HG02840 (cell line): ENCODE measurements around the gene CEP131.

Experiments
- ATAC-seq: cut with Tn5 transposase; IDR thresholded peaks from one replicate; pipeline ENCODE4 v1.9.1; 2021; ENCODE audit warnings: mild to moderate bottlenecking, moderate library complexity, moderate number of reproducible peaks; ENCODE audit not compliant: unreplicated experiment, low FRiP score

Gene CEP131

DNA sequence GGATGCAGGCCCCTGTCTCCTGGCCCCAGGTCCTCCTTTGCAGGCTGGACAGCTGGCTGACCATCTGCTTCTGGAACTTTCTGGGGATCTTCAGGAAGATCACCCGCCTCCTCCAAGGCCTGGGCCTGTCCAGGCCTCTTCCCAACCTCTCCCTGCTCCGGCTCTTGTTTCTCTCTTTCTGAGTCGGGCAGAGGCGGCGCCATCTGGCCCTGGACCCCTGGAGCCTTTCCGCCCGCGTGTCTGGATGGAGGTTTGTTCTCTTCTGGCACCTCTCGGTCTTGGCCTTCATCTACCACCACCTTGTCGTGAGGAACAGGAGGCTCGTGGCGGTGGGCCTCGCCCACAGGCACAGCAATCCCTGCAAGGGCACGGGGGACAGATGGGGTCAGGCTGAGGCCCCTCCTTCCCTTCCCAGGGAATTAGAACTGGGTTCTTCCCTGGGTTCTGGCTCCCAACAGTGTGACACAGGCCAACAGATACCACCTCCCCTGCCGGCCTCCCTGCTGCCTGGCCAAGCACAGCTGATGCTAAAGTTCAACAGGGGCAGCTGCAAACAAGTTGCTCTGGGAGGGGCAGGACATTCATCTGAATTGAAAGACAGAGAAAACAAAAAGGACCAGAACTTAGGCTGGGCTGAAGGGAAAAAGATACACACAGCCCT lies 29.7 kb upstream of the CEP131 start:
- no peak for ATAC-seq

- no peak for ATAC-seq
Measured at GRCh38 chr17:81251709-81252301, 29.0 kb upstream of the CEP131 start.

DNA sequence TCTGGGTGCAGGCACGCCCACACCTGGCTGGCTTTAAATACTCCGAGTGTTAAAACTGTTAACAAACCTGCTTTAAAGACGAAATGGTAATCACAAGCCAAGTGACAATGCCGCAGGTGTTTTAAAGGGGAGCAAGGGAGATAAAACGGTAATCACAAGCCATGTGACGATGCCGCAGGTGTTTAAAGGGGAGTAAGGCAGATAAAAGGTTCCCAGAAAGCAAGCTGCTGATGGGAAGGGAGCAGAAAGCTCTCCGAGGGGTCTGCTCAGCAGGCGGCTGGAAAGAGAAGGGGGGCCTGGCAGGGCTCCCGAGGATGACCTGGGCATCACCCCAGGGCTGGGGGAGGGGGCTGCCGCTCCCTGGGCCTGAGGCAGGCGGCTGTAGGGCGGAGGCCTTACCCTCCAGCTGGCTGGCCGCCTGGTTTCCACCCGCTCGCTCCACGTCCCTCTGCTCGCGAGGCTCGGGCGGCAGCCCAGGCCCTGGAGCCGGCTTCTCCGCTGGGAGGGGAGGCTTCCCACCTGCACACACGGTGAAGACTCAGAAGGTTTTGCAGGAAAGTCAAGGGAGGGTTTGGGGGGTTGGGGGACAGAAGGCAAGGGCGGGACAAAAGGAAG lies 28.4 kb upstream of the CEP131 start:
- no peak for ATAC-seq

DNA sequence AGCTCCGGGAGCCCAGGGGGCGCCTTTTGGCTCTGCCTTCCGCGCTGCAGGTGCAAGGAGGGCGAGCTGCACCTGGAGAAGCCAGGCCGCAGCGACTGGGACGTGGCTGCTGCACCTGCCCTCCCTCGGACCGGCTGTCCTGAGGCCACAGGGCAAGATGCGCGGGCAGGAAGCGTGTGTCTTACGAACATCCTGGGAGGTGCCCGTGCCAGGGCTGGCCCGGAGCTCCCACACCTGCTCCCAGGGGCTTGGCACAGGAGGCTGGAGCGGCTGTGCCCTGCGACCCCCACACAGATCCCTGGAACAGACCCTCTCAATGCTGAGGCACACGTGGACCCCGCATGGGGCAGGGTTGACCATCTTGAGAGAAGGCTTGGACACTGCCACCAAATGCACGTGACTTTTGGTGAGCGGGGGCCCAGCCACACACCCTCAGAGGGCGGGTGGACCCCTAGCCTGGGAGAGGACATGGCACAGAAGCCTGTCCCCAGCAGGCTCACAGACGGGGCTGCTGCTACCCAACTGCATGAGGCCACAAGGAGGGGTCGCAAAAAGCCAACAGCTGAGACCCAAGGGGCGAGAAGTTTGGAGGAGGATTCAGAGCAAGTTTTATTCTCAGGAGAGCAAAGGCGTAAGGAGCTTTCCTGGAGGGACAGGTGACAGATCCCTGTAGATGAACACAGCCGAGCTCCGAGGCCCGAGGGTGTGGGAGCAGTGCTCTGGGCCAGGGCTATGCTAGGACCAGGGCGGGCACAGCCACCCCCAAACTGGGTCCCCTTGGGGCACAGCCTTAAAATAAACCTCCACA lies 27.7 kb upstream of the CEP131 start:
- ATAC-seq = no peak

DNA sequence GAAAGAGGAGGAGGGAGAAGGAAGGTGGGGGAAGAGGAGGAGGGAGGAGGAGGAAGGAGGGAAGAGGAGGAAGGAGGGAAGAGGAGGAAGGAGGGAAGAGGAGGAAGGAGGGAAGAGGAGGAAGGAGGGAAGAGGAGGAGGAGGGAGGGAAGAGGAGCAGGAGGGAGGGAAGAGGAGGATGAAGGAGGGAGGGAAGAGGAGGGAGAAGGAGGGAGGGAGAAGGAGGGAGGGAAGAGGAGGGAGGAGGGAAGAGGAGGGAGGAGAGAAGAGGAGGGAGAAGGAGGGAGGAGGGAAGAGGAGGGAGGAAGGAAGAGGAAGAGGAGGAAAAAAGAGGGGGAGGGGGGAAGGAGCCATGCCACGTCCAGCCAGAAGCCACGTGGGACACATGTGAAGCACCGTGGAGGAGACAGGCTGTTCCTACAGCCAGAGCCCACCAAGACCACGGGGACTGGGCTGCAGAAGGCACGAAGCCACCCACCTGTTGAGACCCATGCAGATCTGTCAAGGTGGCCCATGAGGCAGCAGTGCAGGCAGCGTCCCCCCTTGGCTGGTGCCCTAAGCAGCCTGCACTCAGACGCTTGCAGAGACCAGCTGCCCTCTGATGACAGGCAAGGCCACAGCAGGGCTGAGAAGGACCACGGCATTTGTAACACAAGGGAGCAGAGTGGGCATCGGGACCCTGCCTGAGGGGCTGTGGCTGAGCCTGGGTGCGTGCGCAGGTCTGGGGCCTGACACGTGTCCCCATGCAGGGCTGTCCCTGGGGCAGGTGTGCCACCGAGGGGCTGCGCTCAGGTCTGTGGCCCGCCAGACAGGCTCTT lies 26.7 kb upstream of the CEP131 start:
- no peak for ATAC-seq

GRCh38 chr17:81248649-81249048 lies 25.9 kb upstream of the CEP131 start:
- no peak for ATAC-seq

DNA sequence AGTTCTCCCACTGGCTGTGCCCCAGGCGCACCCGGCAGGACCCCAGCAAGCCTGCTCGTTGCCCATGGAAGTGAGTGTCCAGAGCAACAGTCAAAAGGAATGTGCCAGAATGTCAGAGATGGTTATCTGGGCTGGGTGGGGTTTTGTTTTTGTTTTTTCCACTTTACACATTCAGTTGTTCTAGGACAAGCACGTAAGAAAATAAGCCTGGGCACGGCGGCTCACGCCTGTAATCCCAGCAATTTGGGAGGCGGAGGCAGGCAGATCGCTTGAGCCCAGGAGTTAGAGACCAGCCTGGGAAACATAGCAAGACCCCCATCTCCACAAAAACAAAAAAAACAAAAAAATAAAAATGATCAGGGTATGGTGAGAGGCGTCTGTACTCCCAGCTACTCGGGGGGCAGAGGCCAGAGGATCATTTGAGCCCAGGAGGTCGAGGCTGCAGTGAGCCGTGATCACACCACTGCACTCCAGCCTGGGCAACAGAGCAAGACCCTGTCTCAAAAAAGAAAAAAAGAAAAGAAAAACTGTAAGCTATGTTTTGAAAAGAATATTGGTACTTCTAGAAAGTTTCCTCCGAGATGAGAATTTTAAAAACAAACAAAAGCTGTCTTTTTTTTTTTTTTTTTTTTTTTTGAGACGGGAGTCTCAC lies 24.7 kb upstream of the CEP131 start:
- ATAC-seq = no peak

DNA sequence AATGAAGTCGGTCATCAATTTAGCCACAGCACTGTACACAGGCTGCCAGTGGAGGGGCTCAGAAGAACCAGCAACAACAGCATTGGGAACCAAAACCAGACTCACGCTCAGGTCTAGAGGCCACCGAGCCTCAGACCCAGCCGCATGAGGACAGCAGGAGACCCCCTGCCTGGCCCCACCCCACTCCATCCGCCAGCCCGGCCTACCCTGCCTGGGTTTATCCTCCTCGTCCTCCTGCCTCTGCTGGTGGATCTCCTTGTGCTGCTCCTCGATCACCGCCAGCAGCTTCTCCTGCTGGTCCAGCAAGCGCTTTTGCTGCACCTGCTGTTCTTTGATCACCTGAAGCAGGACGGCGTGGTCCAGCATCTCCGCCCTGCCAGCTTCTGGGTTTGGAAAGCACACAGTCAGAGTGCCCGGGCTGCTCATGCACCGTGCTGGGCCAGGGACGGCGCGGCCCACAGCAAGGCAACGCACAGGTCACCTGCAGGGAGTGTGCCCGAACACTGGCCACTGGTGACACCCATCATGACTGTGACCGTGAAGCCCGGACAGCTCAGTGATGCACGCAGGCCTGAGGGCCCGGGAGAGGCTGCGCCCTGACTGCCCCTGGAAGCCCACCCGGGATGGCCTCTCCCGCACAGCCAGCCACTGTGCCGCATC lies 24.0 kb upstream of the CEP131 start:
- no peak for ATAC-seq

DNA sequence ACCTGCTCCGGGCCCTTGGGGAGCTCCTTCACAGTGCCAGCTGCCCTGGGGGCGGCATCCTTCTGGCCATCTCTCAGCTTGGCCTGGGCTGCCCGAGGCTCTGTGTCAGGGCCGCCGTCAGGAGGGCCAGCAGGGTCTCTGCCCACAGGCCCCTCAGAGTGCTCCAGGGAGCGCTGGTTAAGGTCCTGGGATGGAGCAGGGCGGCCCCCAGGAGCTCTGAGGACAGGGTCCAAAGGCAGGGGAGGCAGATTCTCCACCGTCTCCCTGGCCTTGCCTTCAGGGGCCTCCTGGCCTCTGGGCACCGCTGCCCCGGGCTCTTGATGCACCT lies 23.5 kb upstream of the CEP131 start:
- ATAC-seq = no peak

- ATAC-seq = no peak
Measured at GRCh38 chr17:81245665-81246342, 23.0 kb upstream of the CEP131 start.

- no peak for ATAC-seq
Measured at GRCh38 chr17:81245024-81245664, 22.4 kb upstream of the CEP131 start.

- ATAC-seq = no peak
Measured at GRCh38 chr17:81244358-81245023, 21.7 kb upstream of the CEP131 start.

DNA sequence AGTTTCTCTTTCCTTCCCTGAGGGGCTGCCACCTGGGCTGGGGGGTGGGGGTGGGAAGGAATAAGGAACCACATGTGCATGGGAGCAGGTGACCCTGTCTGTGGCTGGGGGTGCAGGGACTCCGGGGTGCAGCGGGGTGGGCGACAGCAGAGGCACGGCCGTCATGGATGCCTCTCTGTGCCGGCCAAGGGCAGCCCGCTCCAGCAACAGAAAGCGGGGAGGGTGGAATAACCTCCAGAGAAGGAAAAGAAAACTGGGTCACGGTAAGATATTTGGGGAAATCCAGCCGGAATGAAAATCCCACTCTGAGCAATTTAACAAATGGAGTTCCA lies 20.5 kb upstream of the CEP131 start:
- no peak for ATAC-seq

GRCh38 chr17:81242421-81243332 lies 19.9 kb upstream of the CEP131 start:
- ATAC-seq = no peak

GRCh38 chr17:81241648-81242420 lies 19.1 kb upstream of the CEP131 start:
- no peak for ATAC-seq

DNA sequence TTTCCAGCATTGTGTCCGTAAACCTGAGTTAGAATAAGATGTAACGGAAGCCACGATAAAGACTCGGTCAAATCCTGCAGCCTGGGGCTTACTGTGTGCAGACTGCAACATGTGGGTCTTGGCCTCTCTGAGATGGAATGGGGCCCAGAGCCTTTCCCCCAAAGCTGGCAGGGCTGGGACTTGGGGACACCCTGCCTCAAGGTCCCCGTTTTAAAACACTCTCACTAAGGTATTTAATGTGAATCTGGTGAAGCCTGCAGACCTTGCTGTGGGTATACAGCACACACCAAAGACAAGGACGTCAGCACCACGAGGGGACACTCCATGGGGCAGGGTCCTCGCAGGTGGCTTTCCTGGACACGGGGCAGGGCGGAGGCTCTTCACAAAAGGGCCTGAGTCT lies 18.4 kb upstream of the CEP131 start:
- ATAC-seq = no peak
